ENCODE measurements around the gene TMEM135. TPM values are rescaled to one million over a fixed set of nuclear protein-coding genes. Genes with fewer than 3 reads are reported as not detected.

Gene TMEM135
- total RNA-seq, 4 donors from 2014 or later: 19.8 to 52.6 (median 38.9) TPM

- DNase-seq (ENCODE audit: low spot score) (no peak), ATAC-seq (ENCODE audit: low FRiP score) (no peak)
- no peak for TF ChIP-seq CTCF (IDR thresholded peaks at IDR 0.05)
These were observed 215.1 kb downstream of the TMEM135 start for GRCh38 chr11:87252869-87253268.

GRCh38 chr11:87254562-87254961 lies 216.8 kb downstream of the TMEM135 start:
- DNase-seq (ENCODE audit: low spot score) (no peak), ATAC-seq (ENCODE audit: low FRiP score) (no peak)
- TF ChIP-seq CTCF (IDR thresholded peaks at IDR 0.05): no peak

- ATAC-seq (ENCODE audit: low FRiP score): no peak
- no peak for DNase-seq (ENCODE audit: low spot score)
- no peak for TF ChIP-seq CTCF (IDR thresholded peaks at IDR 0.05)
These were observed 217.9 kb downstream of the TMEM135 start for GRCh38 chr11:87255589-87255988.

GRCh38 chr11:87256694-87257340 lies 219.1 kb downstream of the TMEM135 start:
- no peak for TF ChIP-seq CTCF (IDR thresholded peaks at IDR 0.05)
- DNase-seq (ENCODE audit: low spot score) (no peak), ATAC-seq (ENCODE audit: low FRiP score) (no peak)

GRCh38 chr11:87258171-87258833 lies 220.6 kb downstream of the TMEM135 start:
- ATAC-seq (ENCODE audit: low FRiP score) (no peak), DNase-seq (ENCODE audit: low spot score) (no peak)
- TF ChIP-seq CTCF (IDR thresholded peaks at IDR 0.05): no peak

- TF ChIP-seq CTCF (IDR thresholded peaks at IDR 0.05): no peak
- no peak for ATAC-seq (ENCODE audit: low FRiP score)
These were observed 222.0 kb downstream of the TMEM135 start for GRCh38 chr11:87259736-87260135.

GRCh38 chr11:87260811-87261210 lies 223.1 kb downstream of the TMEM135 start:
- ATAC-seq (ENCODE audit: low FRiP score) (no peak), DNase-seq (ENCODE audit: low spot score) (no peak)
- no peak for TF ChIP-seq CTCF (IDR thresholded peaks at IDR 0.05)

More at GRCh38 chr11:87259736-87260135, 222.0 kb downstream of the TMEM135 start:
- DNase-seq (ENCODE audit: low spot score): no peak

All from omental fat pad (tissue), 4 donors.